ENCODE data around the gene SLC6A3.

The SLC6A3 gene

GRCh38 chr5:1447671-1448361, 2.6 kb upstream of the SLC6A3 start:
- DNase-seq (ENCODE audit: low spot score) = no peak
- in situ Hi-C loops (cut with MboI; ENCODE audit: low pct_unique_long_range_greater_than_20kb, low sequenced_read_pairs, unreplicated experiment) = no loop called here
- TF ChIP-seq CTCF (IDR thresholded peaks at IDR 0.05; ENCODE audit: extremely low read depth, insufficient read depth, missing control alignments) = no peak

- no peak for DNase-seq (ENCODE audit: low spot score)
- in situ Hi-C loops (cut with MboI; ENCODE audit: low pct_unique_long_range_greater_than_20kb, low sequenced_read_pairs, unreplicated experiment) = no loop called here
- TF ChIP-seq CTCF (IDR thresholded peaks at IDR 0.05; ENCODE audit: extremely low read depth, insufficient read depth, missing control alignments) = no peak
Observed at GRCh38 chr5:1446602-1447343, 1.5 kb upstream of the SLC6A3 start.

GRCh38 chr5:1445689-1446601, 705 bp upstream of the SLC6A3 start:
- DNase-seq (ENCODE audit: low spot score) = no peak
- TF ChIP-seq CTCF (IDR thresholded peaks at IDR 0.05; ENCODE audit: extremely low read depth, insufficient read depth, missing control alignments) = no peak
- in situ Hi-C loops (cut with MboI; ENCODE audit: low pct_unique_long_range_greater_than_20kb, low sequenced_read_pairs, unreplicated experiment) = no loop called here

GRCh38 chr5:1444361-1445189, 665 bp downstream of the SLC6A3 start:
- TF ChIP-seq CTCF (IDR thresholded peaks at IDR 0.05; ENCODE audit: extremely low read depth, insufficient read depth, missing control alignments) = no peak
- in situ Hi-C loops (cut with MboI; ENCODE audit: low pct_unique_long_range_greater_than_20kb, low sequenced_read_pairs, unreplicated experiment) = no loop called here
- DNase-seq (ENCODE audit: low spot score) = no peak

- no peak for DNase-seq (ENCODE audit: low spot score)
- no peak for TF ChIP-seq CTCF (IDR thresholded peaks at IDR 0.05; ENCODE audit: extremely low read depth, insufficient read depth, missing control alignments)
- in situ Hi-C loops (cut with MboI; ENCODE audit: low pct_unique_long_range_greater_than_20kb, low sequenced_read_pairs, unreplicated experiment) = no loop called here
Observed at GRCh38 chr5:1443991-1444360, 1.3 kb downstream of the SLC6A3 start.

- no peak for DNase-seq (ENCODE audit: low spot score)
- in situ Hi-C loops (cut with MboI; ENCODE audit: low pct_unique_long_range_greater_than_20kb, low sequenced_read_pairs, unreplicated experiment) = no loop called here
- no peak for TF ChIP-seq CTCF (IDR thresholded peaks at IDR 0.05; ENCODE audit: extremely low read depth, insufficient read depth, missing control alignments)
Observed at GRCh38 chr5:1443171-1443570, 2.1 kb downstream of the SLC6A3 start.
